Fibroblast of peridontal ligament (primary cell): ENCODE measurements around the gene C11orf97.
A peak's percentile ranks its signal among the peaks of the same experiment; 100 is the strongest.
"Not testable (repeated sequence)": the region's sequence is repeated elsewhere in the genome, so short reads cannot be mapped to it uniquely, and the experiment has no call there.

Experiments used
- DNase-seq: peaks from one replicate; pipeline ENCODE4 v3.0.0-alpha.2; 2010; ENCODE audit errors: extremely low read depth

Gene C11orf97

DNA sequence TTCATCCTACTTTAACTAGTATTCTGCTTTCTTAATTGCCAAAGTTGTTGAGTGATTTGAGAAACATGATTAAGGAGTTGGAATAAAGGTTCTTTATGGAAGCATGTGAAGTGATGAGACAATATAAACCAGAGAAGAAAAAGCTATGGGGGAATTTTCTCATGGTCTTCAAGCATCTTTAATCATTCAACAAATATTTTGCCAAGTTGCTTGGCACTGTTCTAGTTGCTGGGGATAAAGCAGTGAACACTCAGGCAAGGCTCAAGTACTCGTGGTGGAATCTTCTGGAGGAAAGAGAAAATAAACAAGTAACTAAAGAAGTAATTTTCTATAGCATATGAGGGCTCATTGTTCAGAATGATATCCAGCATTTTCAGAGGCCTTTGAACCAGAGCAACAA lies 45.7 kb downstream of the C11orf97 start:
- peak; percentile 54 for DNase-seq

DNA sequence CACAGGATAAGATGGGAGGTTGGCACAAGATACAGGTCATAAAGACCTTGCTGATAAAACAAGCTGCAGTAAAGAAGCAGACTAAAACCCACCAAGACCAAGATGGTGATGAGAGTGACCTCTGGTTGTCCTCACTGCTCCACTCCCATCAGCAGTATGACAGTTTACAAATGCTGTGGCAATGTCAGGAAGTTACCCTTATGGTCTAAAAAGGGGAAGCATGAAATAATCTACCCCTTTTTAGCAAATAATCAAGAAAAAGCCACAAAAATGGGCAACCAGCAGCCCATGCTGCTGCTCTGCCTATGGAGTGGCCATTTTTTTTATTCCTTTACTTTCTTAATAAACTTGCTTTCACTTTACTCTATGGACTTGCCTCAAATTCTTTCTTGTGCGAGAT lies 46.2 kb downstream of the C11orf97 start:
- no peak for DNase-seq

DNA sequence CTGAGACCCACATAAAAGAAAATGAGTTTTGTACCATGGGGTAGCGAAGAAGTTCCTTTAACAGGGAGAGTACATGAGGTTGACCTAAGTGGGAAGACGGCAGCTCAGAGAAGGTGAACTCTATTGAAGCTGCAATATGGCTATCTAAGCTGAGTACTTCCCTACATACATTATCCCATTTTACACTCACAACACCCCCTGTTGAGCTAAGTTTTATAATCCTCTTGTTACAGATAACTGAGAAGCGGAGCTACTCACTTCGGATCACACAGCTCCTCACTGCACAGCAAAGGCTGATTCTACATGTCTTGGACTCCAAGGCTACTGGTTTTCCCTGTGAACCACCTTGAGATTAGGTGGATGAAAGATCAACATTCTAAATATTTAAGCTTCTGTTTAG lies 46.7 kb downstream of the C11orf97 start:
- DNase-seq: no peak

GRCh38 chr11:94559361-94559760 lies 47.1 kb downstream of the C11orf97 start:
- DNase-seq: no peak

GRCh38 chr11:94560834-94561233 lies 48.6 kb downstream of the C11orf97 start:
- DNase-seq: no peak

- peak; percentile 73 for DNase-seq
Measured at GRCh38 chr11:94563176-94563847, 51.1 kb downstream of the C11orf97 start.

DNA sequence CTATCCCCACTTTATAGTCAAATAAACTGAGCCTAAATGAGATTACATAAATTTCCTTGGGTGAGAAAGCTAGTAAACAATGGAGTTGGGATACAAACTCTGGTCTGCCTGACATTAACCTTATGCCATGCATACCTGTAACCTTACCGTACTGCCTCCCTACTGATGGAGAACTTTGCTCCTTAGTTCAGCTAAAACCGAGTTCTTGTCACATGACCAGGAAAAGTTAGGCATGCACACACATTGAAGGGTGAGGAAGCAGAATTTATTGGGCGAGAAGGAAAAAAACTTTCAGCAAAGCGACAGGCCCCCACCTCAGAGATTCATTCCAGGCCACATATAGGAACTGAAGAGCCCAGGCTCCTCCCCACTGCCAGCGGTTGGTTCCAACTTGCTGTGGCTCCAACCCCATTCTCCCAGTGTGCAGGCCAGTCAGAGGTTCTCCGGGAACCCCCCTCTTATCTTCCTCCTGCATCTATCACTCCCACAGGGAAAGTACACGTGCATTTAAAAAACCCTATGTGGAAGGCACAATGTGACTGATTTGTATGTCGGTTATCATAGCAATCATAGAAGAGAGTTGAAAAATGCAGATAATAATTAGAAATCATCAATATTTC lies 51.7 kb downstream of the C11orf97 start:
- DNase-seq: no peak

- DNase-seq: no peak
Measured at GRCh38 chr11:94567181-94567670, 55.0 kb downstream of the C11orf97 start, which contains the start of gene PIWIL4. TSS of gene PIWIL4 (plus strand) at chr11:94567368. CDS start at chr11:94567519, 151 bp downstream.

DNA sequence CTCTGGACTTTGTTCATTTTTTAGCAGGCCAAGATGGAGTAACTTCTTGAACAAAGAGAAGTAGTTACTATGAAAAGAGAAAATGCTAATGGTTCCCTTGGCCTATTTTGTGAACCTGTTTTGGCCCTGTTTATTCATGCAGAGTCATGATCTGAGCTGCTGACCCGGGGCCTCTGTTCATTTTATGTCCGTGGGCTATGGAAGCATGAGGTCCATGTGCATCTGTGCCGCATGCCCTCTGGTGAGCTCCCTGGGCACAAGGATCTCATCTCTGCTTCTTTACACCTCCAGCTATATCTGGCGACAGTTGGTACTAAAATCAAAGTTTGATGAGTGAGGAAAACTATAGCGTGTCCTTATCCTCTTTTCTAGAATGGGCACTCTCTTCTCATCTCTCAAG lies 55.9 kb downstream of the C11orf97 start:
- no peak for DNase-seq

GRCh38 chr11:94568717-94569116 lies 56.5 kb downstream of the C11orf97 start:
- no peak for DNase-seq

DNA sequence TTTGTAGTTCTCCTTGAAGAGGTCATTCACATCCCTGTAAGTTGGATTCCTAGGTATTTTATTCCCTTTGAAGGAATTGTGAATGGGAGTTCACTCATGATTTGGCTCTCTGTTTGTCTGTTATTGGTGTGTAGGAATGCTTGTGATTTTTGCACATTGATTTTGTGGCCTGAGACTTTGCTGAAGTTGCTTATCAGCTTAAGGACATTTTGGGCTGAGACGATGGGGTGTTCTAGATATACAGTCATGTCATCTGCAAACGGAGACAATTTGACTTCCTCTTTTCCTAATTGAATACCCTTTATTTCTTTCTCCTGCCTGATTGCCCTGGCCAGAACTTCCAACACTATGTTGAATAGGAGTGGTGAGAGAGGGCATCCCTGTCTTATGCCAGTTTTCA lies 60.7 kb downstream of the C11orf97 start:
- DNase-seq: not testable (repeated sequence)

DNA sequence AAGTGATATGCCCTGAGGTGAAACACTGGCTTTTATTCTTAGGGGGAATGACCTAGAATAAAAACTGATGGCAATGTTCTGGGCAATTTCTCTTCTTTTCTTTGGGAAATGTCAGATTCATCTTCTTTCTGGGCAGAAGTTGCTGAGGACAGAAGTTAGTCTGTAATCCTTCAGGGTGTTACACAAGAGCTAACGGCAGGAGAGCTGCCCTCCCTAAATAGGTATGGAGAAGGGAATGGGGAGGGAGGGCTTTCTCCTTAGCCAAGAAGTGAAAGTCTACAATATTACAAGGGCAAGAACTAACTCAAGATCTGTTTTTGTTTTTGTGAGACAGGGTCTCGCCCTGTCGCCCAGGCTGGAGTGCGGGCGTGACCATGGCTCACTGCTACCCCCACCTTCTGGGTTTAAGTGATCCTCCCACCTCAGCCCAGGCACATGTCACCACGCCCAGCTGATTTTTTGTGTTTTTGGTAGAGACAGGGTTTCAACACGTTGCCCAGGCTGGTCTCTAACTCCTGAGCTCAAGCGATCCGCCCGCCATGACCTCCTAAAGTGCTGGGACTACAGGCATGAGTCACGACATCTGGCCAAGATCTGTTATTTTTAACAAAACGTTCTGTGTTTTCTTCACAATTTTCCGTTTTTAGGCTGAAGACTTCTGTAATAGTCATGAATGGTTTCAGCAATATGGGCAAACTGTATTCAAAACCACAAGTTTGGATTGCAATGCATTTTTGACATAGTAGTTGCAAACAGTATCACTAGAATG lies 62.1 kb downstream of the C11orf97 start:
- DNase-seq: peak; percentile 84

DNA sequence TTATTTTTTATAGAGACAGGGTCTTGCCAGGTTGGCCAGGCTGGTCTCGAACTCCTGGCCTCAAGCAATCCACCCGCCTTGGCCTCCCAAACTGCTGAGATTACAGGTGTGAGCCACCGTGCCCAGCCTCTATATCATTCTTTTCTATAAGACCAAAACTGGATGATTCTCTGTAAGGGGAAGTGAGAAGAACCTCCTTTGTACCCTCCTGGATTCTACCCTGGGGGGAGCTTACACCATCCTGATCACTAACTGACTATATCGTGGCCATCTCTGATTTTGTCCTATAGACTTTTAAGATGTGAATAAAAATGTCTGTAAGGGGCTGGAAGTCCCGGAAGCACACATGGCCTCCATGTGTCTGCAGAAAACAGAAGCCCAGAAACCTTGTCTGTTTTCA lies 64.0 kb downstream of the C11orf97 start:
- DNase-seq: no peak

DNA sequence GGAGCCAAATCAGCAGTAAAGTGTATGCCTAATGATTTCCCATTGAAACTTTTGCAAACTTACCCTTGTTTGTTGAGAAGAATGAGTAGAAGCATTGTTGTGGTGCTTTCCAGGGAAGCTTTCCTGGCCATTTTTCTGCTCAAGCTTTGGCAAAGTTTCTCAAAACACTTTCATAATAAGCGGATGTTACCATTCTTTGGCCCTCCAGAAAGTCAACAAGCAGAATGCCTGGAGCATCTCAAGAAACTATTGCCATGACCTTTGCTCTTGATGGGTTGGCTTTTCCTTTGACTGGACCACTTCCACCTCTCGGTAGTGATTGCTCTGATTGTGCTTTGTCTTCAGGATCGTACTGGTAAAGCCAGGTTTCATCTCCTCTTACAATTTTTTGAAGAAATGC lies 65.6 kb downstream of the C11orf97 start:
- DNase-seq: no peak
